Esophagus muscularis mucosa (tissue), 4 donors: ENCODE results near the gene CCDC194.

Experiments
- EP300 ChIP-seq: sonication (generic); formaldehyde crosslinking; IDR thresholded peaks from one replicate; pipeline ENCODE4 v1.6.1; 2017; ENCODE audit warnings: antibody characterized with exemption
- POLR2A ChIP-seq: fragments of 450-650 bp; IDR thresholded peaks from one replicate; pipeline ENCODE4 v1.6.1; 2017; ENCODE audit warnings: antibody characterized with exemption, moderate library complexity, mild to moderate bottlenecking, low read depth
- POLR2AphosphoS5 ChIP-seq, 2 donors: sonication (generic); formaldehyde crosslinking; IDR thresholded peaks; one replicate each; pipeline ENCODE4 v1.6.1; 2017; ENCODE audit warnings: antibody characterized with exemption in 2 of 2
- TF ChIP-seq, protein P1 (sequence below), 3 experiments: fragments of 200-600 bp in 2 of 3; fragments of 450-650 bp in 1 of 3; sonication (generic) in 2 of 3; IDR thresholded peaks; one replicate each; pipeline ENCODE4 v1.5.1; 2017 to 2019; ENCODE audit warnings: antibody characterized with exemption in 3 of 3, mild to moderate bottlenecking in 2 of 3, moderate library complexity in 1 of 3

DNA sequence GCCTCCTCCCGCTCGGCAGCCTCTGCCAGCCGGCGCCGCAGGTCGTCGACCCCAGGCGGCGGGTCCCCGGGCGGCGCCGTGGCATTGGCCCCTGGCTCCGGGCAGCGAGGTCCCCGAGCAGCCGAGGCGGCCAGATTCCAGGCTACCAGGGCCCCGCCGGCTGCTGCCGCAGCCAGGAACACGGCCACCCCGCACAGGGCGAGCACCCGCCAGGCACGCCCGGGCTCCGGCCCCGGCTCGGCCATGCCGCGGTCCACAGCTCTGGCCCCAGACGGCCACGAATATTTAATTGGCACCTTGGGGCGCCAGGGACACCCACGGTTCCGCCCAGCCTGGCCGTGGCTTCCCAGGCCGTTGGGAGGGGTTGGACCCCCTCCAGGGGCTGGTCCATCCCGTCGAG, at the start of gene CCDC194:
- TF ChIP-seq, protein P1, sequence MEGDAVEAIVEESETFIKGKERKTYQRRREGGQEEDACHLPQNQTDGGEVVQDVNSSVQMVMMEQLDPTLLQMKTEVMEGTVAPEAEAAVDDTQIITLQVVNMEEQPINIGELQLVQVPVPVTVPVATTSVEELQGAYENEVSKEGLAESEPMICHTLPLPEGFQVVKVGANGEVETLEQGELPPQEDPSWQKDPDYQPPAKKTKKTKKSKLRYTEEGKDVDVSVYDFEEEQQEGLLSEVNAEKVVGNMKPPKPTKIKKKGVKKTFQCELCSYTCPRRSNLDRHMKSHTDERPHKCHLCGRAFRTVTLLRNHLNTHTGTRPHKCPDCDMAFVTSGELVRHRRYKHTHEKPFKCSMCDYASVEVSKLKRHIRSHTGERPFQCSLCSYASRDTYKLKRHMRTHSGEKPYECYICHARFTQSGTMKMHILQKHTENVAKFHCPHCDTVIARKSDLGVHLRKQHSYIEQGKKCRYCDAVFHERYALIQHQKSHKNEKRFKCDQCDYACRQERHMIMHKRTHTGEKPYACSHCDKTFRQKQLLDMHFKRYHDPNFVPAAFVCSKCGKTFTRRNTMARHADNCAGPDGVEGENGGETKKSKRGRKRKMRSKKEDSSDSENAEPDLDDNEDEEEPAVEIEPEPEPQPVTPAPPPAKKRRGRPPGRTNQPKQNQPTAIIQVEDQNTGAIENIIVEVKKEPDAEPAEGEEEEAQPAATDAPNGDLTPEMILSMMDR (IDR thresholded peaks at IDR 0.05): no peak
- TF ChIP-seq POLR2A: no peak
- TF ChIP-seq EP300: no peak
- TF ChIP-seq POLR2AphosphoS5 (IDR thresholded peaks at IDR 0.05): no peak
